NOMO-1 treated with DMSO at 0.1 percent for 48 hours (cell line): Measurements from ENCODE around the gene SCIN.

ENCODE experiments used
- DNase-seq: peaks from one replicate; lab custom pipeline; 2025; ENCODE audit not compliant: unreplicated experiment; lab: John Stamatoyannopoulos, UW

The SCIN gene

GRCh38 chr7:12567015-12567414 lies 3.5 kb upstream of the SCIN start:
- DNase-seq, result no peak

GRCh38 chr7:12569673-12570072 lies 847 bp upstream of the SCIN start:
- no peak for DNase-seq

- peak; percentile 13 for DNase-seq
These were observed 369 bp upstream of the SCIN start for GRCh38 chr7:12570168-12570533.

GRCh38 chr7:12571691-12572090 lies 1.2 kb downstream of the SCIN start:
- no peak for DNase-seq

GRCh38 chr7:12572941-12573575 lies 2.5 kb downstream of the SCIN start:
- DNase-seq, result peak; percentile 47

GRCh38 chr7:12573885-12574284 lies 3.4 kb downstream of the SCIN start:
- DNase-seq, result no peak

GRCh38 chr7:12578930-12579640 lies 8.6 kb downstream of the SCIN start:
- DNase-seq, result no peak

- DNase-seq, result no peak
These were observed 11.4 kb downstream of the SCIN start for GRCh38 chr7:12581897-12582296.

GRCh38 chr7:12582362-12582761 lies 11.8 kb downstream of the SCIN start:
- no peak for DNase-seq

- DNase-seq, result peak; percentile 69
These were observed 12.7 kb downstream of the SCIN start for GRCh38 chr7:12583176-12583575.

GRCh38 chr7:12583922-12584321 lies 13.4 kb downstream of the SCIN start:
- no peak for DNase-seq

- DNase-seq, result peak; percentile 88
These were observed 14.4 kb downstream of the SCIN start for GRCh38 chr7:12584930-12585329.

GRCh38 chr7:12586271-12586670 lies 15.8 kb downstream of the SCIN start:
- no peak for DNase-seq

- no peak for DNase-seq
These were observed 17.9 kb downstream of the SCIN start for GRCh38 chr7:12588259-12588904.

GRCh38 chr7:12590559-12590958 lies 20.0 kb downstream of the SCIN start:
- no peak for DNase-seq

- DNase-seq, result no peak
These were observed 23.8 kb downstream of the SCIN start for GRCh38 chr7:12594122-12594897.

- DNase-seq, result no peak
These were observed 24.6 kb downstream of the SCIN start for GRCh38 chr7:12595148-12595547.

- DNase-seq, result no peak
These were observed 25.8 kb downstream of the SCIN start for GRCh38 chr7:12596225-12596790.

GRCh38 chr7:12601302-12601869 lies 30.9 kb downstream of the SCIN start:
- no peak for DNase-seq

GRCh38 chr7:12607134-12607533 lies 36.6 kb downstream of the SCIN start:
- DNase-seq, result no peak

GRCh38 chr7:12609561-12609960 lies 39.0 kb downstream of the SCIN start:
- DNase-seq, result no peak
